ENCODE results near the gene CHST8.
"Not testable (repeated sequence)": the region's sequence is repeated elsewhere in the genome, so short reads cannot be mapped to it uniquely, and the experiment has no call there.

DNA sequence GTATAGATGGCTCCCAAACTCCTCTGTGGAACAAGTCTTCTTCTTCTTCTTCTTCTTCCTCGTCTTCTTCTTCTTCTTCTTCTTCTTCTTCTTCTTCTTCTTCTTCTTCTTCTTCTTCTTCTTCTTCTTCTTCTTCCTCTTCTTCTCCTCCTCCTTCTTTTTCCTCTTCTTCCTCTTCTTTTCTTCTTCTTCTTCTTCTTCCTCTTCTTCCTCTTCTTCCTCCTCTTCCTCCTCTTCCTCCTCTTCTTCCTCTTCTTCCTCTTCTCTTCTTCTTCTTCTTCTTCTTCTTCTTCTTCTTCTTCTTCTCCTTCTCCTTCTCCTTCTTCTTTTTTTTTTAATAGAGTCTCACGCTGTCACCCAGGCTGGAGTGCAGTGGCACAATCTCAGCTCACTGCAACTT lies 3.4 kb upstream of the CHST8 start:
- TF ChIP-seq, protein P1, sequence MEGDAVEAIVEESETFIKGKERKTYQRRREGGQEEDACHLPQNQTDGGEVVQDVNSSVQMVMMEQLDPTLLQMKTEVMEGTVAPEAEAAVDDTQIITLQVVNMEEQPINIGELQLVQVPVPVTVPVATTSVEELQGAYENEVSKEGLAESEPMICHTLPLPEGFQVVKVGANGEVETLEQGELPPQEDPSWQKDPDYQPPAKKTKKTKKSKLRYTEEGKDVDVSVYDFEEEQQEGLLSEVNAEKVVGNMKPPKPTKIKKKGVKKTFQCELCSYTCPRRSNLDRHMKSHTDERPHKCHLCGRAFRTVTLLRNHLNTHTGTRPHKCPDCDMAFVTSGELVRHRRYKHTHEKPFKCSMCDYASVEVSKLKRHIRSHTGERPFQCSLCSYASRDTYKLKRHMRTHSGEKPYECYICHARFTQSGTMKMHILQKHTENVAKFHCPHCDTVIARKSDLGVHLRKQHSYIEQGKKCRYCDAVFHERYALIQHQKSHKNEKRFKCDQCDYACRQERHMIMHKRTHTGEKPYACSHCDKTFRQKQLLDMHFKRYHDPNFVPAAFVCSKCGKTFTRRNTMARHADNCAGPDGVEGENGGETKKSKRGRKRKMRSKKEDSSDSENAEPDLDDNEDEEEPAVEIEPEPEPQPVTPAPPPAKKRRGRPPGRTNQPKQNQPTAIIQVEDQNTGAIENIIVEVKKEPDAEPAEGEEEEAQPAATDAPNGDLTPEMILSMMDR (conservative IDR thresholded peaks at IDR 0.05; ENCODE audit: low read length): not testable (repeated sequence)
- not testable (repeated sequence) for TF ChIP-seq EZH2phosphoT487 (IDR thresholded peaks at IDR 0.05; ENCODE audit: borderline replicate concordance)

Data from Loucy (cell line).